KMS-11 (cell line): ENCODE results near the gene ADGRV1.
"Not testable (repeated sequence)": the region's sequence is repeated elsewhere in the genome, so short reads cannot be mapped to it uniquely, and the experiment has no call there.

Experiments used
- H2AFZ ChIP-seq: fragments of 200-600 bp; sonication (generic); 2 replicates; pipeline ENCODE4 v1.6.1; 2016; ENCODE audit warnings: antibody characterized with exemption, mixed run types, low read depth
- H3K27ac ChIP-seq: fragments of 200-600 bp; sonication (generic); 2 replicates; pipeline ENCODE4 v1.6.1; 2016; ENCODE audit warnings: mild to moderate bottlenecking, mixed run types
- H3K27me3 ChIP-seq: fragments of 200-600 bp; sonication (generic); 2 replicates; pipeline ENCODE4 v1.6.1; 2017; ENCODE audit warnings: mild to moderate bottlenecking, low read depth, mixed run types, moderate library complexity; ENCODE audit not compliant: insufficient read depth
- H3K36me3 ChIP-seq: fragments of 200-600 bp; sonication (generic); 2 replicates; pipeline ENCODE4 v1.6.1; 2017; ENCODE audit warnings: mild to moderate bottlenecking, mixed run types; ENCODE audit not compliant: insufficient read depth
- H3K4me1 ChIP-seq: fragments of 200-600 bp; sonication (generic); 2 replicates; pipeline ENCODE4 v1.6.1; 2016; ENCODE audit warnings: mild to moderate bottlenecking, low read depth, mixed run types; ENCODE audit not compliant: poor library complexity, severe bottlenecking
- H3K4me2 ChIP-seq: fragments of 200-600 bp; sonication (generic); 2 replicates; pipeline ENCODE4 v1.7.0; 2016; ENCODE audit warnings: mild to moderate bottlenecking, mixed run types
- H3K4me3 ChIP-seq: fragments of 200-600 bp; sonication (generic); IDR thresholded peaks from 2 replicates; pipeline ENCODE4 v1.6.1; 2017; ENCODE audit warnings: low read depth, low read length, mixed read lengths; ENCODE audit not compliant: insufficient read depth
- H3K79me2 ChIP-seq: fragments of 200-600 bp; sonication (generic); 2 replicates; pipeline ENCODE4 v1.6.1; 2016; ENCODE audit warnings: low read depth, mixed run types; ENCODE audit not compliant: insufficient read depth
- H3K9ac ChIP-seq: fragments of 200-600 bp; sonication (generic); 2 replicates; pipeline ENCODE4 v1.6.1; 2016; ENCODE audit warnings: mild to moderate bottlenecking, mixed run types
- H4K20me1 ChIP-seq: fragments of 200-600 bp; sonication (generic); 2 replicates; pipeline ENCODE4 v1.6.1; 2016; ENCODE audit warnings: mild to moderate bottlenecking, mixed run types; ENCODE audit not compliant: insufficient read depth
- TF ChIP-seq, protein P1 (sequence below): fragments of 200-600 bp; sonication (generic); conservative IDR thresholded peaks from 2 replicates; pipeline ENCODE4 v1.6.1; 2017; ENCODE audit warnings: low read depth, mild to moderate bottlenecking, antibody characterized with exemption, low read length, moderate library complexity, mixed read lengths

The ADGRV1 gene

GRCh38 chr5:90680921-90681563, 122.4 kb downstream of the ADGRV1 start:
- TF ChIP-seq, protein P1, sequence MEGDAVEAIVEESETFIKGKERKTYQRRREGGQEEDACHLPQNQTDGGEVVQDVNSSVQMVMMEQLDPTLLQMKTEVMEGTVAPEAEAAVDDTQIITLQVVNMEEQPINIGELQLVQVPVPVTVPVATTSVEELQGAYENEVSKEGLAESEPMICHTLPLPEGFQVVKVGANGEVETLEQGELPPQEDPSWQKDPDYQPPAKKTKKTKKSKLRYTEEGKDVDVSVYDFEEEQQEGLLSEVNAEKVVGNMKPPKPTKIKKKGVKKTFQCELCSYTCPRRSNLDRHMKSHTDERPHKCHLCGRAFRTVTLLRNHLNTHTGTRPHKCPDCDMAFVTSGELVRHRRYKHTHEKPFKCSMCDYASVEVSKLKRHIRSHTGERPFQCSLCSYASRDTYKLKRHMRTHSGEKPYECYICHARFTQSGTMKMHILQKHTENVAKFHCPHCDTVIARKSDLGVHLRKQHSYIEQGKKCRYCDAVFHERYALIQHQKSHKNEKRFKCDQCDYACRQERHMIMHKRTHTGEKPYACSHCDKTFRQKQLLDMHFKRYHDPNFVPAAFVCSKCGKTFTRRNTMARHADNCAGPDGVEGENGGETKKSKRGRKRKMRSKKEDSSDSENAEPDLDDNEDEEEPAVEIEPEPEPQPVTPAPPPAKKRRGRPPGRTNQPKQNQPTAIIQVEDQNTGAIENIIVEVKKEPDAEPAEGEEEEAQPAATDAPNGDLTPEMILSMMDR, result no peak
- H2AFZ ChIP-seq, result no peak overlapping the region
- H3K79me2 ChIP-seq, result no peaks in the 10 kb centered on the region
- no peaks in the 10 kb centered on the region for H4K20me1 ChIP-seq
- H3K4me2 ChIP-seq, result no peak overlapping the region
- H3K4me3 ChIP-seq, result no peak overlapping the region
- no peaks in the 10 kb centered on the region for H3K36me3 ChIP-seq
- no peak overlapping the region for H3K9ac ChIP-seq
- H3K27ac ChIP-seq, result no peak overlapping the region
- no peaks in the 10 kb centered on the region for H3K27me3 ChIP-seq
- no peaks in the 10 kb centered on the region for H3K4me1 ChIP-seq

DNA sequence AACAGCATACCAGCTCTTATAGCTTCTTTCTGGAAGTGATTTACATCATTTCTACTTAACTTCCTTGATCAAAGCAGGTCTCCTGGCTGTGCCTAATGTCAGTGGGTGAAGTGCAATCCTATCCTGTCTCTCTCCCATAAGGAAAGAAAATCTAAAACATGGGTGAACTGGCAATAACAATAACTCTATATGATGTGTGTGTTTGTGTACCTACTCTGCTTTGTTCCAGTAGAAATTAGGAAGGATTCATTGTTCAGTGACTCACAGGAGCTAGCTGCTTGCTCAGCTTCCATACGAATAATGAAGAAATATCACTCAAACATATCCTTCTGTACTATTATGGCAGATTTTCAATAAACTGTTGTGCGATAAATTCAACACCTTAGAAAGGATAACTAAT, 123.7 kb downstream of the ADGRV1 start:
- H4K20me1 ChIP-seq, result no peaks in the 10 kb centered on the region
- no peak overlapping the region for H3K4me2 ChIP-seq
- H3K36me3 ChIP-seq, result no peaks in the 10 kb centered on the region
- H3K27ac ChIP-seq, result no peak overlapping the region
- no peaks in the 10 kb centered on the region for H3K4me1 ChIP-seq
- TF ChIP-seq, protein P1, result no peak
- no peak overlapping the region for H2AFZ ChIP-seq
- H3K79me2 ChIP-seq, result no peaks in the 10 kb centered on the region
- H3K4me3 ChIP-seq, result no peak overlapping the region
- no peaks in the 10 kb centered on the region for H3K27me3 ChIP-seq
- H3K9ac ChIP-seq, result no peak overlapping the region

DNA sequence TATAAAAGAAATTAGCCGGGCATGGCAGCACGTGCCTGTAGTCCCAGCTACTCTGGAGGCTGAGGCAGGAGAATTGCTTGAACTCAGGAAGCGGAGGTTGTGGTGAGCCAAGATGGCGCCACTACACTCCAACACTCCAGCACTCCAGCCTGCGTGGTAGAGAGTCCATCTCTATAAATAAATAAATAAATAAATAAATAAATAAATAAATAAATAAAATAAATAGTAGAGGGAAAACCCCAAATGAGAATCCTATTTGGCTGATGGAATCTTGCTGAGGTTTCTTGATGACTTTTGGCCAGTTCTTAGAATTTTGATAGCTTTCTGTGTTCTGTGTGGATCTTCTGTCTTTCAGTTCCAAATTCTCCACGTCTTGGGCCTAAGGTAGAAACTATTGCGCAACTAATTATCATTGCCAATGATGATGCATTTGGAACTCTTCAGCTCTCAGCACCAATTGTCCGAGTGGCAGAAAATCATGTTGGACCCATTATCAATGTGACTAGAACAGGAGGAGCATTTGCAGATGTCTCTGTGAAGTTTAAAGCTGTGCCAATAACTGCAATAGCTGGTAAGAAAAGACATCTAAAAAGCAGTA, 126.9 kb downstream of the ADGRV1 start:
- no peak overlapping the region for H3K4me2 ChIP-seq
- H3K79me2 ChIP-seq, result no peaks in the 10 kb centered on the region
- TF ChIP-seq, protein P1, result no peak
- no peak overlapping the region for H3K4me3 ChIP-seq
- H3K4me1 ChIP-seq, result no peaks in the 10 kb centered on the region
- no peaks in the 10 kb centered on the region for H3K27me3 ChIP-seq
- no peak overlapping the region for H3K9ac ChIP-seq
- no peaks in the 10 kb centered on the region for H3K36me3 ChIP-seq
- H2AFZ ChIP-seq, result no peak overlapping the region
- no peak overlapping the region for H3K27ac ChIP-seq
- no peaks in the 10 kb centered on the region for H4K20me1 ChIP-seq

GRCh38 chr5:90686363-90686762, 127.8 kb downstream of the ADGRV1 start:
- H3K27ac ChIP-seq, H3K36me3 ChIP-seq, H3K27me3 ChIP-seq, H2AFZ ChIP-seq, H3K4me3 ChIP-seq, H3K4me2 ChIP-seq, H4K20me1 ChIP-seq, H3K4me1 ChIP-seq, H3K79me2 ChIP-seq, H3K9ac ChIP-seq: not testable (repeated sequence)

DNA sequence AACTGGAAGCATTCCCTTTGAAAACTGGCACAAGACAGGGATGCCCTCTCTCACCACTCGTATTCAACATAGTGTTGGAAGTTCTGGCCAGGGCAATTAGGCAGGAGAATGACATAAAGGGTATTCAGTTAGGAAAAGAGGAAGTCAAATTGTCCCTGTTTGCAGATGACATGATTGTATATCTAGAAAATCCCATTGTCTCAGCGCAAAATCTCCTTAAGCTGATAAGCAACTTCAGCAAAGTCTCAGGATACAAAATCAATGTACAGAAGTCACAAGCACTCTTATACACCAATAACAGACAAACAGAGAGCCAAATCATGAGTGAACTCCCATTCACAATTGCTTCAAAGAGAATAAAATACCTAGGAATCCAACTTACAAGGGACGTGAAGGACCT, 128.9 kb downstream of the ADGRV1 start:
- H3K4me2 ChIP-seq, H3K79me2 ChIP-seq, H2AFZ ChIP-seq, H3K4me1 ChIP-seq, H3K4me3 ChIP-seq, H3K36me3 ChIP-seq, H3K27ac ChIP-seq, H3K9ac ChIP-seq, H4K20me1 ChIP-seq, H3K27me3 ChIP-seq: not testable (repeated sequence)
